PC-3 (cell line): ENCODE data around the gene TTC9B. TPM values are rescaled to one million over a fixed set of nuclear protein-coding genes. Genes with fewer than 3 reads are reported as not detected.

Experiments
- ATAC-seq: fragments of 200-7000 bp; cut with Tn5 transposase; 2 replicates; pipeline ENCODE4 v1.9.1; 2020; ENCODE audit warnings: mild to moderate bottlenecking, moderate library complexity
- BruUV-seq: library from RNA; stranded (reverse); fragments of 400-500 nt; replicated peaks from 2 replicates; lab custom pipeline; 2021; lab: Mats Ljungman, UMichigan
- CTCF ChIA-PET: fragments of 300-600 bp; sonication (Branson Sonifier 250); formaldehyde crosslinking; loops from one replicate; lab custom pipeline; 2022; ENCODE audit warnings: antibody characterized with exemption; lab: Charles Lee
- POLR2A ChIA-PET: fragments of 300-600 bp; sonication (Branson Sonifier 250); formaldehyde crosslinking; loops from one replicate; lab custom pipeline; 2022; ENCODE audit warnings: antibody characterized with exemption; ENCODE audit not compliant: unreplicated experiment; lab: Charles Lee
- DNase-seq: peaks from one replicate; pipeline ENCODE4 v3.0.0-alpha.2; 2015
- H2AFZ ChIP-seq: fragments of 300-600 bp; sonication (generic); 2 replicates; pipeline ENCODE4 v1.6.0; 2016; ENCODE audit warnings: antibody characterized with exemption, low read length
- H3F3A ChIP-seq: fragments of 300-600 bp; sonication (generic); one replicate; pipeline ENCODE4 v1.6.0; 2017; ENCODE audit warnings: antibody characterized with exemption, low read length, control low read depth, mild to moderate bottlenecking; ENCODE audit not compliant: unreplicated experiment
- H3K27ac ChIP-seq: fragments of 300-600 bp; sonication (generic); 2 replicates; pipeline ENCODE4 v1.5.1; 2016; ENCODE audit warnings: mild to moderate bottlenecking, low read length
- H3K27me3 ChIP-seq: fragments of 300-600 bp; sonication (generic); 2 replicates; pipeline ENCODE4 v1.6.1; 2016; ENCODE audit warnings: low read length, mixed read lengths
- H3K36me3 ChIP-seq: fragments of 300-600 bp; sonication (generic); 2 replicates; pipeline ENCODE4 v1.6.1; 2016; ENCODE audit warnings: low read depth, mixed run types, low read length, mixed read lengths
- H3K4me1 ChIP-seq: fragments of 300-600 bp; sonication (generic); 2 replicates; pipeline ENCODE4 v1.5.1; 2016; ENCODE audit warnings: low read length; ENCODE audit not compliant: insufficient read depth
- H3K4me2 ChIP-seq: fragments of 300-600 bp; sonication (generic); 2 replicates; pipeline ENCODE4 v1.6.0; 2016; ENCODE audit warnings: low read length
- H3K4me3 ChIP-seq: fragments of 300-600 bp; sonication (generic); 2 replicates; pipeline ENCODE4 v1.5.1; 2016; ENCODE audit warnings: mild to moderate bottlenecking, low read length, mixed read lengths
- H3K79me2 ChIP-seq: fragments of 300-600 bp; sonication (generic); 2 replicates; pipeline ENCODE4 v1.6.1; 2017; ENCODE audit warnings: low read length, mixed read lengths
- H3K9ac ChIP-seq: fragments of 300-600 bp; sonication (generic); 2 replicates; pipeline ENCODE4 v1.6.0; 2016; ENCODE audit warnings: mild to moderate bottlenecking, low read length
- H3K9me2 ChIP-seq: fragments of 300-600 bp; sonication (generic); replicated peaks from 2 replicates; pipeline ENCODE4 v1.6.1; 2016; ENCODE audit warnings: mixed run types, low read length, mixed read lengths
- H3K9me3 ChIP-seq: fragments of 300-600 bp; sonication (generic); 2 replicates; pipeline ENCODE4 v1.6.1; 2016; ENCODE audit warnings: low read length, mixed read lengths
- H4K20me1 ChIP-seq: fragments of 300-600 bp; sonication (generic); 2 replicates; pipeline ENCODE4 v1.6.1; 2016; ENCODE audit warnings: low read length, mixed read lengths
- EZH2 ChIP-seq: fragments of 300-600 bp; sonication (generic); IDR thresholded peaks from one replicate; pipeline ENCODE4 v1.6.1; 2017; ENCODE audit warnings: antibody characterized with exemption, mild to moderate bottlenecking, low read length; ENCODE audit not compliant: unreplicated experiment
- EZH2phosphoT487 ChIP-seq: fragments of 300-600 bp; sonication (generic); IDR thresholded peaks from 2 replicates; pipeline ENCODE4 v1.6.1; 2018; ENCODE audit warnings: mild to moderate bottlenecking, antibody characterized with exemption, low read length, borderline replicate concordance
- intact Hi-C: fragments of 100-400 bp; cut with micrococcal nuclease; formaldehyde crosslinking; loops from 2 replicates; pipeline ENCODE4 v1.9.0; 2023
- total RNA-seq: library from RNA; depleted of rRNA; stranded (reverse); fragments of >200 nt; gene quantifications from 2 replicates; pipeline ENCODE4 v1.2.3, GENCODE V29; 2014
- TF ChIP-seq, protein P1 (sequence below): fragments of 300-600 bp; sonication (generic); conservative IDR thresholded peaks from 2 replicates; pipeline ENCODE4 v1.5.1; 2017; ENCODE audit warnings: antibody characterized with exemption, low read depth, mild to moderate bottlenecking, low read length

TTC9B gene
- total RNA-seq, 1 experiment from 2014 or later, result 0.15 TPM

DNA sequence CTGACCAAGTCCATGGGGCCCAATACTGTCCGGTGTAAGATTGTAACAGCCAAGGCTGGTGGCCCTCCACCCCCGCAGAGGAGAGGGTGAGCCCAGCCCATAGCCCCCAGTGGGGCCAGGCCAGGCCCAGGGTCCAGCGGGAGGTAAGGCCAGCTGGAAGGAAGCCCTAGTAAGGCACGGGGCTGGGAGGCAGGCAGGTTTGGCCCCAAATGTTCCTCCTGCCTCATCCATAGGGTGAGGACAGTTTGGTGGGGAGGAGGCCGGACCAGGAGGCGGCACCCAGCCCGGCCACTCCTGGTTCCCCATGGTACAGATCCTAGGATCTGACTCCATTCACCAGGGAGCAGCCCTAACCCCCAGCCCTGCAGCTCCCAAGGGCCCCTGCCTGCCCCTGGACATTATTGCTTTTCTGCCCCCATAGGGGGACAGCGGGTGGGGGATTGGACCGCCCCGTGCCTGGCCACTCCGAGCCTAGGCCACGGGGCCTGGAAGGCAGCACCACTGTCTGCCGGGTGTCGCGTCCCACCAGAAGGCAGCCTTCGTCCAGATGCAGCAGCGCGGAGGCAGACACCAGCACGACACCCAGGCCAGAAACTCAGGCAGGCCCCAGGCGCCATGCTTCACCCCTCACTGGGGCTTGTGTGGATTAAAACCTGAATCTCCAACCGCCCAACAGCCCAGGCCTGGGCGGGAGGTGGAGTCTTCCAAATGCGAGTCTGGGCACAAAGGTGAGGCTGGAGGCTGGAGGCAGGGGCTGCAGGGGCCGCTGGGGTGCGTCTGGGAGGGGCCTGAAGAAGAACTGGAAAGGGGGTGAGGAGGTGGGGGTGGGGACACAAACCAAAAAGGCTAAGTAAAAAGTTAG, 15.0 kb upstream of the TTC9B start:
- intact Hi-C loops, result no loop called here
- Histone ChIP-seq H3K4me1 (peaks cover 10% of the 10 kb centered on the region), H3K4me2 (no peak overlapping the region), H3K9me3 (no peaks in the 10 kb centered on the region), H3K9ac (no peak overlapping the region), H3K27ac (no peak overlapping the region), H3K4me3 (no peak overlapping the region), H3K79me2 (no peaks in the 10 kb centered on the region), H3K9me2 (no peaks in the 10 kb centered on the region), H2AFZ (no peak overlapping the region), H3K36me3 (no peaks in the 10 kb centered on the region; the same call in 1 of the 2 replicates), H3F3A (no peaks in the 10 kb centered on the region), H3K27me3 (no peaks in the 10 kb centered on the region), H4K20me1 (no peaks in the 10 kb centered on the region)
- ChIA-PET POLR2A (no interaction called here), CTCF (no interaction called here)
- ATAC-seq (no peak), DNase-seq (no peak)
- TF ChIP-seq, protein P1, sequence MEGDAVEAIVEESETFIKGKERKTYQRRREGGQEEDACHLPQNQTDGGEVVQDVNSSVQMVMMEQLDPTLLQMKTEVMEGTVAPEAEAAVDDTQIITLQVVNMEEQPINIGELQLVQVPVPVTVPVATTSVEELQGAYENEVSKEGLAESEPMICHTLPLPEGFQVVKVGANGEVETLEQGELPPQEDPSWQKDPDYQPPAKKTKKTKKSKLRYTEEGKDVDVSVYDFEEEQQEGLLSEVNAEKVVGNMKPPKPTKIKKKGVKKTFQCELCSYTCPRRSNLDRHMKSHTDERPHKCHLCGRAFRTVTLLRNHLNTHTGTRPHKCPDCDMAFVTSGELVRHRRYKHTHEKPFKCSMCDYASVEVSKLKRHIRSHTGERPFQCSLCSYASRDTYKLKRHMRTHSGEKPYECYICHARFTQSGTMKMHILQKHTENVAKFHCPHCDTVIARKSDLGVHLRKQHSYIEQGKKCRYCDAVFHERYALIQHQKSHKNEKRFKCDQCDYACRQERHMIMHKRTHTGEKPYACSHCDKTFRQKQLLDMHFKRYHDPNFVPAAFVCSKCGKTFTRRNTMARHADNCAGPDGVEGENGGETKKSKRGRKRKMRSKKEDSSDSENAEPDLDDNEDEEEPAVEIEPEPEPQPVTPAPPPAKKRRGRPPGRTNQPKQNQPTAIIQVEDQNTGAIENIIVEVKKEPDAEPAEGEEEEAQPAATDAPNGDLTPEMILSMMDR, result no peak
- TF ChIP-seq EZH2, result no peak
- no peak for TF ChIP-seq EZH2phosphoT487
- TSS peak; percentile 25 for BruUV-seq

DNA sequence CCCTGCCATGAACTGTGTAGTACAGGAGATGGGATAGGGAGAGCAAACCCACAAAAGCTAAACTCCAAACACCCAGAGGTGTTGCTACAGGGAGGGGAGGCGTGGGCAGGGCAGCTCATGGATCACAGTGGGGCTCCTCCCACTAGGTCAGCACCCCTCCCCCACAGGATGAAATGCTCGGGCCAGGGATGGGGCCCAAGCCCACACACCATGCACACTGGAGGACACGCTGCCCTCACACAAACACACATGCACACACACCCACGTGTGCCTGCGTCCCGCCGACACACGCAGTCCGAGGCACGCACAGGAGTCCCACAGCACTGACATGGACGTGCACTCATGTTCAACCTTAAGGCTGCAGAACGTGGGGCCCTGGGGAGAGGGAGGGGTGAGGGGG, 14.3 kb upstream of the TTC9B start:
- Histone ChIP-seq H3K9me2 (no peaks in the 10 kb centered on the region), H3K27me3 (no peaks in the 10 kb centered on the region), H3F3A (no peaks in the 10 kb centered on the region), H2AFZ (no peak overlapping the region), H3K9me3 (no peaks in the 10 kb centered on the region), H3K4me3 (no peak overlapping the region), H3K4me2 (no peak overlapping the region), H3K36me3 (no peaks in the 10 kb centered on the region), H4K20me1 (no peaks in the 10 kb centered on the region), H3K4me1 (peaks cover 10% of the 10 kb centered on the region), H3K79me2 (no peaks in the 10 kb centered on the region), H3K27ac (no peak overlapping the region), H3K9ac (no peak overlapping the region)
- intact Hi-C loops, result no loop called here
- DNase-seq (no peak), ATAC-seq (no peak)
- no peak for TF ChIP-seq EZH2phosphoT487
- TF ChIP-seq, protein P1, result no peak
- TF ChIP-seq EZH2, result no peak
- ChIA-PET POLR2A (no interaction called here), CTCF (no interaction called here)
- BruUV-seq, result no TSS peak
